Activated B cell treated with CpG ODN at 0.5 μM for 24 hours (primary cell): ENCODE measurements around the gene LPIN2. TPM values are rescaled to one million over a fixed set of nuclear protein-coding genes. Genes with fewer than 3 reads are reported as not detected.

ENCODE experiments used
- ATAC-seq: fragments of 200-7000 bp; cut with Tn5 transposase; one replicate; pipeline ENCODE4 v1.10.0; 2021; ENCODE audit warnings: low read depth, mild to moderate bottlenecking, moderate library complexity
- CTCF ChIA-PET: fragments of 350-600 bp; sonication (Branson Sonifier 250); formaldehyde crosslinking; loops from one replicate; lab custom pipeline; 2021; ENCODE audit warnings: antibody characterized with exemption; lab: Charles Lee
- POLR2A ChIA-PET: fragments of 350-600 bp; sonication (Branson Sonifier 250); formaldehyde crosslinking; loops from one replicate; lab custom pipeline; 2021; ENCODE audit warnings: antibody characterized with exemption; lab: Charles Lee
- DNase-seq: peaks from one replicate; pipeline ENCODE4 v3.0.0; 2022
- H3K27ac Mint-ChIP-seq: one replicate; pipeline ENCODE4 v1.8.0; 2020; ENCODE audit warnings: mixed read lengths
- H3K27me3 Mint-ChIP-seq: one replicate; pipeline ENCODE4 v1.8.0; 2021; ENCODE audit warnings: mixed read lengths
- H3K36me3 Mint-ChIP-seq: one replicate; pipeline ENCODE4 v1.8.0; 2021; ENCODE audit warnings: low read depth, mixed read lengths
- H3K4me1 Mint-ChIP-seq: one replicate; pipeline ENCODE4 v1.8.0; 2021; ENCODE audit warnings: mixed read lengths
- H3K4me3 Mint-ChIP-seq: one replicate; pipeline ENCODE4 v1.8.0; 2020; ENCODE audit warnings: mild to moderate bottlenecking, mixed read lengths
- H3K9me3 Mint-ChIP-seq: one replicate; pipeline ENCODE4 v1.8.0; 2020; ENCODE audit warnings: mixed read lengths
- CTCF ChIP-seq: fragments of 200-600 bp; IDR thresholded peaks from one replicate; pipeline ENCODE4 v1.8.0; 2022; ENCODE audit warnings: antibody characterized with exemption, mild to moderate bottlenecking
- intact Hi-C: fragments of 100-400 bp; cut with micrococcal nuclease; formaldehyde crosslinking; loops from one replicate; pipeline ENCODE4 v1.15.1; 2024
- total RNA-seq: library from RNA; stranded (reverse); gene quantifications from 2 replicates; pipeline ENCODE4 v1.2.3, GENCODE V29; 2022

The LPIN2 gene
- total RNA-seq, 1 donor from 2014 or later = 24.4 TPM

- CTCF ChIA-PET = interaction anchor here (0.7 to 7.5 kb wide), 12 partner anchors 9 to 264 kb away, joined by 3 to 162 read pairs (median 4); no protein-coding TSS in a partner anchor
- no peak for DNase-seq
- TF ChIP-seq CTCF = no peak
These were observed 30.3 kb downstream of the LPIN2 start for GRCh38 chr18:2982452-2983269.

GRCh38 chr18:2982022-2982421, 30.9 kb downstream of the LPIN2 start:
- ATAC-seq (no peak), DNase-seq (no peak)
- peak overlapping the region; percentile 21 for H3K4me3 Mint-ChIP-seq
- H3K4me1 Mint-ChIP-seq = peaks cover 83% of the 10 kb centered on the region
- ChIA-PET POLR2A (interaction anchor here (0.5 to 4.3 kb wide), 7 partner anchors 10 to 651 kb away, joined by 3 to 41 read pairs (median 11); partner anchors contain the start of gene MYL12A), CTCF (interaction anchor here (0.7 to 1.6 kb wide), 6 partner anchors 11 to 153 kb away, joined by 3 to 11 read pairs (median 5); no protein-coding TSS in a partner anchor)
- H3K27ac Mint-ChIP-seq = peak overlapping the region; percentile 94
- TF ChIP-seq CTCF = no peak
- intact Hi-C loops = loop anchor here (5.0 kb wide), 1 partner anchor 135 kb away; the partner anchor contains the start of gene EMILIN2
- H3K9me3 Mint-ChIP-seq = no peaks in the 10 kb centered on the region
- no peaks in the 10 kb centered on the region for H3K36me3 Mint-ChIP-seq
- no peaks in the 10 kb centered on the region for H3K27me3 Mint-ChIP-seq

More at GRCh38 chr18:2982452-2983269, 30.3 kb downstream of the LPIN2 start:
- Mint-ChIP-seq H3K9me3 (no peaks in the 10 kb centered on the region), H3K27me3 (no peaks in the 10 kb centered on the region), H3K27ac (peak overlapping the region; percentile 94), H3K4me3 (peak overlapping the region; percentile 50), H3K36me3 (no peaks in the 10 kb centered on the region), H3K4me1 (peaks cover 79% of the 10 kb centered on the region)
- intact Hi-C loops = loop anchor here (5.0 kb wide), 1 partner anchor 135 kb away; the partner anchor contains the start of gene EMILIN2
- no peak for ATAC-seq
- POLR2A ChIA-PET = interaction anchor here (0.6 to 4.3 kb wide), 10 partner anchors 11 to 264 kb away, joined by 3 to 41 read pairs (median 7); partner anchors contain the start of genes EMILIN2 and MYL12A

- ChIA-PET POLR2A (interaction anchor here (0.9 to 14.6 kb wide), 8 partner anchors 9 to 266 kb away, joined by 5 to 294 read pairs (median 14); partner anchors contain the start of genes EMILIN2 and MYL12A), CTCF (interaction anchor here (1.0 to 1.7 kb wide), 5 partner anchors 20 to 148 kb away, joined by 3 to 7 read pairs (median 4); no protein-coding TSS in a partner anchor)
- peak overlapping the region; percentile 94 for H3K27ac Mint-ChIP-seq
- peak overlapping the region; percentile 63 for H3K4me3 Mint-ChIP-seq
- peaks cover 2% of the 10 kb centered on the region for H3K36me3 Mint-ChIP-seq
- TF ChIP-seq CTCF = no peak
- no peaks in the 10 kb centered on the region for H3K27me3 Mint-ChIP-seq
- DNase-seq (no peak), ATAC-seq (no peak)
- H3K9me3 Mint-ChIP-seq = no peaks in the 10 kb centered on the region
- intact Hi-C loops = loop anchor here (5.0 kb wide), 1 partner anchor 134 kb away; the partner anchor contains the start of gene EMILIN2
- peaks cover 88% of the 10 kb centered on the region for H3K4me1 Mint-ChIP-seq
These were observed 31.7 kb downstream of the LPIN2 start for GRCh38 chr18:2981212-2981728.

- ATAC-seq (peak; percentile 78), DNase-seq (no peak)
- H3K36me3 Mint-ChIP-seq = peaks cover 2% of the 10 kb centered on the region
- no peaks in the 10 kb centered on the region for H3K9me3 Mint-ChIP-seq
- H3K27me3 Mint-ChIP-seq = no peaks in the 10 kb centered on the region
- H3K4me1 Mint-ChIP-seq = peaks cover 88% of the 10 kb centered on the region
- H3K4me3 Mint-ChIP-seq = peak overlapping the region; percentile 63
- TF ChIP-seq CTCF = no peak
- POLR2A ChIA-PET = interaction anchor here (0.5 to 14.6 kb wide), 8 partner anchors 9 to 267 kb away, joined by 3 to 294 read pairs (median 4); partner anchors contain the start of genes EMILIN2 and MYL12A
- CTCF ChIA-PET = interaction anchor here (0.6 to 3.5 kb wide), 11 partner anchors 14 to 686 kb away, joined by 3 to 10 read pairs (median 3); no protein-coding TSS in a partner anchor
- H3K27ac Mint-ChIP-seq = peak overlapping the region; percentile 94
- intact Hi-C loops = loop anchor here (1.0 to 5.0 kb wide), 3 partner anchors 8 to 472 kb away; partner anchors contain the start of genes EMILIN2 and TGIF1
These were observed 32.8 kb downstream of the LPIN2 start for GRCh38 chr18:2979871-2980790.
